Mesendoderm (in vitro differentiated cells): ENCODE data around the gene TBC1D4.

Experiments used
- DNase-seq: peaks from one replicate; pipeline ENCODE4 v3.0.0; 2013
- H2AK5ac ChIP-seq: 2 replicates; pipeline ENCODE4 v1.6.1; 2013; ENCODE audit warnings: low read length, inconsistent platforms
- H2BK120ac ChIP-seq: 2 replicates; pipeline ENCODE4 v1.6.1; 2013; ENCODE audit warnings: low read depth, mild to moderate bottlenecking, low read length, moderate library complexity, mixed read lengths
- H2BK15ac ChIP-seq: replicated peaks from 2 replicates; pipeline ENCODE4 v1.6.1; 2013; ENCODE audit warnings: low read depth, mild to moderate bottlenecking, moderate library complexity
- H2BK5ac ChIP-seq: 2 replicates; pipeline ENCODE4 v1.6.1; 2013; ENCODE audit warnings: low read length, inconsistent platforms
- H3K18ac ChIP-seq: 2 replicates; pipeline ENCODE4 v1.6.1; 2013; ENCODE audit warnings: mild to moderate bottlenecking, low read length, mixed read lengths
- H3K23ac ChIP-seq: one replicate; pipeline ENCODE4 v1.6.1; 2013; ENCODE audit warnings: low read length
- H3K27ac ChIP-seq: 2 replicates; pipeline ENCODE4 v1.5.1; 2013; ENCODE audit warnings: low read depth, mild to moderate bottlenecking, inconsistent platforms, low read length, moderate library complexity
- H3K27me3 ChIP-seq: 2 replicates; pipeline ENCODE4 v1.6.1; 2013; ENCODE audit warnings: low read length, control low read depth, mild to moderate bottlenecking, inconsistent platforms; ENCODE audit not compliant: insufficient read depth, poor library complexity
- H3K36me3 ChIP-seq: 2 replicates; pipeline ENCODE4 v1.6.1; 2013; ENCODE audit warnings: low read length, inconsistent platforms; ENCODE audit not compliant: control insufficient read depth, insufficient read depth
- H3K4ac ChIP-seq: one replicate; pipeline ENCODE4 v1.6.1; 2013; ENCODE audit warnings: low read depth, mild to moderate bottlenecking, low read length, moderate library complexity
- H3K4me1 ChIP-seq: 2 replicates; pipeline ENCODE4 v1.6.1; 2013; ENCODE audit warnings: low read depth, low read length, inconsistent platforms; ENCODE audit not compliant: control insufficient read depth
- H3K4me2 ChIP-seq: 2 replicates; pipeline ENCODE4 v1.6.1; 2013; ENCODE audit warnings: low read length
- H3K4me3 ChIP-seq: 2 replicates; pipeline ENCODE4 v1.5.1; 2013; ENCODE audit warnings: mild to moderate bottlenecking, low read length
- H3K56ac ChIP-seq: one replicate; pipeline ENCODE4 v1.6.1; 2013; ENCODE audit warnings: low read length
- H3K79me1 ChIP-seq: 2 replicates; pipeline ENCODE4 v1.6.1; 2013; ENCODE audit warnings: low read length, inconsistent platforms
- H3K79me2 ChIP-seq: 2 replicates; pipeline ENCODE4 v1.6.1; 2013; ENCODE audit warnings: mild to moderate bottlenecking, low read length; ENCODE audit not compliant: control insufficient read depth, insufficient read depth
- H3K9ac ChIP-seq: 2 replicates; pipeline ENCODE4 v1.6.1; 2013; ENCODE audit warnings: low read length, inconsistent platforms
- H4K5ac ChIP-seq: one replicate; pipeline ENCODE4 v1.6.1; 2013; ENCODE audit warnings: low read length
- H4K8ac ChIP-seq: one replicate; pipeline ENCODE4 v1.6.1; 2013; ENCODE audit warnings: low read depth, mild to moderate bottlenecking, control low read depth, low read length, moderate library complexity
- WGBS: extraction: QIAGEN DNeasy Blood & Tissue Kit; methylation state at CpG from one replicate; pipeline ENCODE4 v1.1.7; 2013; ENCODE audit warnings: low lambda C conversion rate, missing lambda C conversion rate; ENCODE audit not compliant: insufficient coverage; ENCODE audit errors: extremely low coverage; 5-methylcytosine and 5-hydroxymethylcytosine counted together

Gene TBC1D4

GRCh38 chr13:75481176-75482069 is 546 bp downstream of the TBC1D4 start:
- WGBS, result no CpG with 5 or more reads among the region's 100 CpGs
- H3K27ac ChIP-seq, result peak overlapping the region; percentile 88
- peak; percentile 59 for DNase-seq

GRCh38 chr13:75480671-75481175 is 1.2 kb downstream of the TBC1D4 start:
- no CpG with 5 or more reads among the region's 48 CpGs for WGBS
- Histone ChIP-seq H2BK5ac (no peak overlapping the region), H3K23ac (no peak overlapping the region), H4K5ac (no peak overlapping the region), H3K79me1 (peaks cover 2% of the 10 kb centered on the region), H3K4me1 (no peaks in the 10 kb centered on the region), H3K56ac (peak overlapping the region; percentile 85), H3K36me3 (no peaks in the 10 kb centered on the region), H2BK120ac (no peak overlapping the region), H3K4me3 (peak overlapping the region; percentile 45), H2AK5ac (no peak overlapping the region), H3K9ac (peak overlapping the region; percentile 66), H3K18ac (peak overlapping the region; percentile 21), H3K4ac (peak overlapping the region; percentile 22), H3K27ac (no peak overlapping the region), H4K8ac (no peak overlapping the region), H3K79me2 (peaks cover 1% of the 10 kb centered on the region), H3K4me2 (peak overlapping the region; percentile 66), H3K27me3 (no peaks in the 10 kb centered on the region), H2BK15ac (no peak overlapping the region)
- DNase-seq, result peak; percentile 79

More at GRCh38 chr13:75481176-75482069, 546 bp downstream of the TBC1D4 start:
- Histone ChIP-seq H3K9ac (peak overlapping the region; percentile 66), H3K4ac (peak overlapping the region; percentile 22), H2AK5ac (no peak overlapping the region), H3K27me3 (no peaks in the 10 kb centered on the region), H3K4me2 (peak overlapping the region; percentile 65), H3K36me3 (no peaks in the 10 kb centered on the region), H3K4me3 (peak overlapping the region; percentile 23), H2BK5ac (no peak overlapping the region), H3K79me2 (peaks cover 1% of the 10 kb centered on the region), H2BK120ac (no peak overlapping the region), H4K8ac (no peak overlapping the region), H3K56ac (peak overlapping the region; percentile 85), H3K18ac (peak overlapping the region; percentile 65), H2BK15ac (no peak overlapping the region), H3K79me1 (peaks cover 2% of the 10 kb centered on the region), H3K23ac (no peak overlapping the region), H4K5ac (no peak overlapping the region), H3K4me1 (no peaks in the 10 kb centered on the region)

- H2BK15ac ChIP-seq, result no peak overlapping the region
- H3K4ac ChIP-seq, result no peak overlapping the region
- H3K4me1 ChIP-seq, result no peaks in the 10 kb centered on the region
- WGBS, result no CpG with 5 or more reads among the region's 5 CpGs
- peaks cover 3% of the 10 kb centered on the region for H3K79me1 ChIP-seq
- no peak overlapping the region for H3K56ac ChIP-seq
- H3K27ac ChIP-seq, result no peak overlapping the region
- H2BK120ac ChIP-seq, result peak overlapping the region; percentile 61
- no peaks in the 10 kb centered on the region for H3K36me3 ChIP-seq
- H4K8ac ChIP-seq, result no peak overlapping the region
- no peaks in the 10 kb centered on the region for H3K27me3 ChIP-seq
- H2BK5ac ChIP-seq, result no peak overlapping the region
- H3K18ac ChIP-seq, result no peak overlapping the region
- no peak overlapping the region for H2AK5ac ChIP-seq
- no peak overlapping the region for H3K4me2 ChIP-seq
- H3K9ac ChIP-seq, result no peak overlapping the region
- no peak for DNase-seq
- no peak overlapping the region for H3K4me3 ChIP-seq
- no peak overlapping the region for H3K23ac ChIP-seq
- no peak overlapping the region for H4K5ac ChIP-seq
- H3K79me2 ChIP-seq, result peaks cover 3% of the 10 kb centered on the region
Measured at GRCh38 chr13:75479102-75479740, 2.7 kb downstream of the TBC1D4 start.

GRCh38 chr13:75478659-75479058 is 3.3 kb downstream of the TBC1D4 start:
- Histone ChIP-seq H3K9ac (no peak overlapping the region), H2AK5ac (no peak overlapping the region), H3K27ac (no peak overlapping the region), H4K8ac (no peak overlapping the region), H3K18ac (no peak overlapping the region), H3K4me2 (no peak overlapping the region), H3K4me1 (no peaks in the 10 kb centered on the region), H3K27me3 (no peaks in the 10 kb centered on the region), H3K4me3 (no peak overlapping the region), H2BK120ac (no peak overlapping the region), H3K4ac (no peak overlapping the region), H2BK5ac (no peak overlapping the region), H3K79me2 (peaks cover 3% of the 10 kb centered on the region), H3K56ac (no peak overlapping the region), H2BK15ac (no peak overlapping the region), H4K5ac (no peak overlapping the region), H3K23ac (no peak overlapping the region), H3K36me3 (no peaks in the 10 kb centered on the region), H3K79me1 (peaks cover 3% of the 10 kb centered on the region)
- no peak for DNase-seq
- WGBS, result no CpG with 5 or more reads among the region's 4 CpGs

- H3K27me3 ChIP-seq, result no peaks in the 10 kb centered on the region
Measured at GRCh38 chr13:75474956-75475355, 7.0 kb downstream of the TBC1D4 start.

More at GRCh38 chr13:75474956-75475355, 7.0 kb downstream of the TBC1D4 start:
- H3K27ac ChIP-seq, result no peak overlapping the region
- H2BK15ac ChIP-seq, result no peak overlapping the region
- no peak overlapping the region for H2BK120ac ChIP-seq
- no peak overlapping the region for H3K4ac ChIP-seq
- H2AK5ac ChIP-seq, result no peak overlapping the region
- no peak overlapping the region for H3K4me2 ChIP-seq
- H3K79me2 ChIP-seq, result peaks cover 5% of the 10 kb centered on the region
- H3K79me1 ChIP-seq, result peaks cover 3% of the 10 kb centered on the region
- no peak overlapping the region for H4K8ac ChIP-seq
- H3K36me3 ChIP-seq, result no peaks in the 10 kb centered on the region
- no peak for DNase-seq
- no peak overlapping the region for H3K18ac ChIP-seq
- WGBS, result no CpG with 5 or more reads among the region's 2 CpGs
- no peak overlapping the region for H2BK5ac ChIP-seq
- no peak overlapping the region for H3K4me3 ChIP-seq
- no peak overlapping the region for H3K9ac ChIP-seq
- no peak overlapping the region for H3K56ac ChIP-seq
- no peak overlapping the region for H3K23ac ChIP-seq
- no peak overlapping the region for H4K5ac ChIP-seq
- H3K4me1 ChIP-seq, result no peaks in the 10 kb centered on the region
